ENCODE measurements around the gene RUNX2. TPM values are rescaled to one million over a fixed set of nuclear protein-coding genes. Genes with fewer than 3 reads are reported as not detected.

Gene RUNX2
- total and polyA plus RNA-seq, 10 donors: 0.86 to 9.4 (median 6.6) TPM

DNA sequence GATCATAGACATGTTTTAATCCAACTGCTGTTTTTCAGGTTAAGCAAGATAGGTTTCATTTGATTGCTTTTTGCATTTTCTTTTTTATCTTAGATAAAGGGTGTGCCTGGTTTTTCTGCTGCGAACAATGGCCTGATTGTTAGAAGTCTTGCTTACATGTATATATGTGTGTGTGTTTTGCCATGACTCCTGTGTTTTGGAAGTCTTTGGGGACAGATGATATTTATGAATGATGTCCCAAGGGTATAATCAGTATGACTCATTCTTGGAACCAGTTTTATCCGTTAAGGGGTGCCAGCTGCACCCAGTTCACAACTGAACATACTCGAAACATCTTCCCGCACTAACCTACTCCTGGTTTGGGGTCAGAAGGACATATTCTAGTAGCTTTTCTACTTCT lies 279.7 kb downstream of the RUNX2 start:
- DNase-seq: no peak
- whole genome bisulfite sequencing, 5 donors: 68 to 85% (median 72%) methylated on average over 4 of the region's 4 CpGs
- TF ChIP-seq POLR2AphosphoS5 (IDR thresholded peaks at IDR 0.05) (no peak), CTCF (IDR thresholded peaks at IDR 0.05 in 8 of 11, conservative IDR thresholded peaks at IDR 0.05 in 3 of 11) (no peak), POLR2A (IDR thresholded peaks at IDR 0.05) (no peak)
- no peak overlapping the region for H3K4me3 ChIP-seq
- no peaks in the 10 kb centered on the region for H3K4me1 ChIP-seq
- peaks cover 0 to 10% (median 7%) of the 10 kb centered on the region in 8 donors for H3K9me3 ChIP-seq
- intact Hi-C loops (cut with DNase I; ENCODE audit: low total_unique reads): no loop called here
- no peaks in the 10 kb centered on the region for H3K27me3 ChIP-seq (replicated peaks in 1 of 7)
- H3K27ac ChIP-seq: no peak overlapping the region
- no peaks in the 10 kb centered on the region for H3K36me3 ChIP-seq

DNA sequence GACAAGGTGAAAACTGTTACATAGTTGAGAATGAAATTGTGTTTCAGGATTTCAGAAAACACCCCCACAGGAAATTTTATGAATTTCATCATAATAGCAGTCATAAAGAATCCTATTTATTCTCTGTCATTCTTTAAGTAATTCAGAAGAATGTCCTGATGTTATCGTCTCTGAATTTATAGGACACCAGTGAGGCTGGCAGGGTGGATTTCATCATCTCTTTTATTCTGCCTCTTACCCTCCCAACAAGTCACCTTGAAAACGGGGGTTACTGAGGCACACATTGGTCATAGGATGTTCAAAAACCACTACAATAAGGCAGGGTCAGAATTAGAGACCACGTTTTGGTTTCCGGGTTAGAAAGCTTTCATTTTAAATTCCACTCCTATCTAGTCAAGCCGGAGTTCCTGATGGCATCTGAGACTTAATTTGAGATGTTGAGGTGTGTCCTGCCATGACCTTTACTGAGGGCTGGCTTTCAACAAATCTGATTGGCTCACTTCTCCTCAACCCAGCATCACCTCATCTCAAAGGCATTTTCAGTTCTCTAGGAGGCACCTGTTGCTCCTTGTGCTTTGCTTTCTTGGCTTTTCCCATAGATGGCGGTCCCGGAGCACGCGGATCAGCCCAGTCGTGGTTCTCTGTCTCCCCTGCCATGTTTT lies 280.3 kb downstream of the RUNX2 start:
- Histone ChIP-seq H3K27ac (no peak overlapping the region), H3K27me3 (replicated peaks in 1 of 7) (no peaks in the 10 kb centered on the region), H3K4me3 (no peak overlapping the region), H3K36me3 (no peaks in the 10 kb centered on the region), H3K9me3 (peaks cover 0 to 10% (median 7%) of the 10 kb centered on the region in 8 donors), H3K4me1 (no peaks in the 10 kb centered on the region)
- 79 to 90% (median 83%) methylated on average over 10 of the region's 10 CpGs for WGBS, 5 donors
- intact Hi-C loops (cut with DNase I; ENCODE audit: low total_unique reads): no loop called here
- TF ChIP-seq CTCF (IDR thresholded peaks at IDR 0.05 in 8 of 11, conservative IDR thresholded peaks at IDR 0.05 in 3 of 11): no peak
- no peak for DNase-seq

DNA sequence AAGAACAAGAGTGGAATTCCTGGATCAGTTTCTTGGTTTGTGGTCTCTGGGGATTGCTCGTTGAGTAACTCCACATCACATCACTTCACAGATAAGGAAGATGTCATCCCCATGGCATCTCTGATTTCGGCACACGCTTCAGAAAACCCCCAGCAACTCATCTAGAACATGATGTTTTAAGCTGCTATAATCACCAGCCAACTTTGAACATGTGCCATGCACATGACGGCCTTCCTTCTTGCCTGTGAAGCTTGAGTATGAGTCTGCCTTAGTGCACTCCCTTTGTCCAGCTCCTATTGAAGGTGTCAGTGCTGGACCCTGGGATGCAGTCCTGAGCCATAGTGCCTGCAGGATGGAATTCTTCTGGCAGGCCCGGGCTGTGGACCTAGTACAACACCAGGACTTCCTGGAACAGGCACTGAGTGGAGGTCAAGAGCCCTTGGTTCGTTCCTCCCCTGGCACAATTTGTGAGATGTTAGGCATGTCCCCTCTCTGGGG lies 281.1 kb downstream of the RUNX2 start:
- TF ChIP-seq CTCF (IDR thresholded peaks at IDR 0.05 in 8 of 11, conservative IDR thresholded peaks at IDR 0.05 in 3 of 11) (no peak), POLR2A (IDR thresholded peaks at IDR 0.05) (no peak), POLR2AphosphoS5 (IDR thresholded peaks at IDR 0.05) (no peak)
- Histone ChIP-seq H3K36me3 (no peaks in the 10 kb centered on the region), H3K4me1 (no peaks in the 10 kb centered on the region), H3K4me3 (no peak overlapping the region), H3K9me3 (peaks cover 0 to 2% (median 0%) of the 10 kb centered on the region in 8 donors), H3K27me3 (replicated peaks in 1 of 7) (no peaks in the 10 kb centered on the region), H3K27ac (no peak overlapping the region)
- intact Hi-C loops (cut with DNase I; ENCODE audit: low total_unique reads): no loop called here
- no peak for DNase-seq
- WGBS, 5 donors: 75 to 85% (median 83%) methylated on average over 6 of the region's 6 CpGs

GRCh38 chr6:45610374-45610773 lies 282.2 kb downstream of the RUNX2 start:
- DNase-seq: no peak
- no peak overlapping the region for H3K4me3 ChIP-seq
- WGBS, 5 donors: 69 to 82% (median 76%) methylated on average over 1 of the region's 1 CpG

More at GRCh38 chr6:45610374-45610773, 282.2 kb downstream of the RUNX2 start:
- TF ChIP-seq POLR2AphosphoS5 (IDR thresholded peaks at IDR 0.05) (no peak), POLR2A (IDR thresholded peaks at IDR 0.05) (no peak), CTCF (IDR thresholded peaks at IDR 0.05 in 8 of 11, conservative IDR thresholded peaks at IDR 0.05 in 3 of 11) (no peak)
- Histone ChIP-seq H3K27me3 (replicated peaks in 1 of 7) (no peaks in the 10 kb centered on the region), H3K27ac (no peak overlapping the region), H3K9me3 (no peaks in the 10 kb centered on the region), H3K36me3 (no peaks in the 10 kb centered on the region), H3K4me1 (no peaks in the 10 kb centered on the region)
- intact Hi-C loops (cut with DNase I; ENCODE audit: low total_unique reads): no loop called here

Measured in spleen (tissue), 11 donors.